Tibial nerve (tissue), 4 donors: Measurements from ENCODE around the gene PHOX2A. TPM values are rescaled to one million over a fixed set of nuclear protein-coding genes. Genes with fewer than 3 reads are reported as not detected.

ENCODE experiments used
- DNase-seq, 2 donors: peaks; one replicate each; pipeline ENCODE4 v3.0.0-alpha.2; 2019; ENCODE audit warnings: low spot score in 2 of 2
- H3K27ac ChIP-seq, 4 donors: fragments of 200-600 bp; sonication (generic) in 3 of 4; one replicate each; pipeline ENCODE4 v1.5.1; 2017 to 2019; ENCODE audit warnings: mild to moderate bottlenecking in 1 of 4
- H3K27me3 ChIP-seq, 2 donors: fragments of 200-600 bp; sonication (generic) in 1 of 2; one replicate each; pipeline versions ENCODE4 v1.5.1 to v1.6.0; 2017 to 2019
- H3K36me3 ChIP-seq, 3 donors: fragments of 200-600 bp; sonication (generic); one replicate each; pipeline ENCODE4 v1.5.1; 2018 to 2019
- H3K4me1 ChIP-seq, 4 donors: fragments of 200-600 bp; sonication (generic) in 3 of 4; one replicate each; pipeline ENCODE4 v1.5.1; 2017 to 2019
- H3K4me3 ChIP-seq, 4 donors: fragments of 200-600 bp; sonication (generic) in 3 of 4; one replicate each; pipeline ENCODE4 v1.5.1; 2017 to 2019; ENCODE audit warnings: mild to moderate bottlenecking in 1 of 4, moderate library complexity in 1 of 4
- H3K9me3 ChIP-seq, 4 donors: fragments of 200-600 bp; sonication (generic) in 3 of 4; one replicate each; pipeline ENCODE4 v1.5.1; 2017 to 2019
- EP300 ChIP-seq, 2 donors: sonication (generic); formaldehyde crosslinking; IDR thresholded peaks; one replicate each; pipeline ENCODE4 v1.6.1; 2017; ENCODE audit warnings: antibody characterized with exemption in 2 of 2, mild to moderate bottlenecking in 1 of 2
- POLR2A ChIP-seq, 2 donors: fragments of 450-650 bp; IDR thresholded peaks; one replicate each; pipeline ENCODE4 v1.6.1; 2017; ENCODE audit warnings: antibody characterized with exemption in 2 of 2, mild to moderate bottlenecking in 2 of 2, moderate library complexity in 2 of 2
- WGBS, 2 donors: methylation state at CpG; one replicate each; pipeline ENCODE4 v1.1.5; 2018; 5-methylcytosine and 5-hydroxymethylcytosine counted together
- total RNA-seq, 4 donors: library from RNA; depleted of rRNA; stranded (reverse); fragments of >200 nt; gene quantifications; one replicate each; pipeline ENCODE4 v1.1.0, GENCODE V29; 2016
- TF ChIP-seq, protein P1 (sequence below), 5 experiments: fragments of 200-600 bp in 3 of 5; fragments of 450-650 bp in 2 of 5; sonication (generic) in 3 of 5; IDR thresholded peaks; one replicate each; pipeline ENCODE4 v1.5.1; 2016 to 2019; ENCODE audit warnings: antibody characterized with exemption in 5 of 5, mild to moderate bottlenecking in 3 of 5, moderate library complexity in 2 of 5

Gene PHOX2A
- total RNA-seq, 4 donors from 2014 or later = not detected

DNA sequence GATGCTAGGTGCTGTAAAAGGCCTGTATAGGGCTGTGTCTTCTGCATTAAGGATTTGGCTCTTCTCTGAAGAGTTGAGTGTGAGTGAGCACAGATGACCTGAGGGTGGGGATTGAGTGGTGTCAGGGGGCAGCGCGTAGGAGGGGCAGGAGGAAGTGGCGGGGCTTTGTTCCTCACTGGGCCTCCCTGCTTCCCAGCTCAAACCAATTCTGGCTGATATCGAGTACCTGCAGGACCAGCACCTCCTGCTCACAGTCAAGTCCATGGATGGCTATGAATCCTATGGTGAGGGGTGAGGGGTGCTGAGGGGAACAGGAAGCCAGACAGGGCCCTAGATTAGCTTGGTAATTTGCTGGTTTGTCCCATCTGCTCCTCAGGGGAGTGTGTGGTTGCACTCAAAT is 9.1 kb downstream of the PHOX2A start:
- Histone ChIP-seq H3K27me3 (no peaks in the 10 kb centered on the region), H3K9me3 (no peaks in the 10 kb centered on the region), H3K27ac (no peak overlapping the region), H3K4me1 (peaks cover 0 to 43% (median 13%) of the 10 kb centered on the region in 4 donors), H3K36me3 (peaks cover 0 to 82% (median 43%) of the 10 kb centered on the region in 3 donors), H3K4me3 (no peak overlapping the region)
- no peak for DNase-seq
- TF ChIP-seq, protein P1, sequence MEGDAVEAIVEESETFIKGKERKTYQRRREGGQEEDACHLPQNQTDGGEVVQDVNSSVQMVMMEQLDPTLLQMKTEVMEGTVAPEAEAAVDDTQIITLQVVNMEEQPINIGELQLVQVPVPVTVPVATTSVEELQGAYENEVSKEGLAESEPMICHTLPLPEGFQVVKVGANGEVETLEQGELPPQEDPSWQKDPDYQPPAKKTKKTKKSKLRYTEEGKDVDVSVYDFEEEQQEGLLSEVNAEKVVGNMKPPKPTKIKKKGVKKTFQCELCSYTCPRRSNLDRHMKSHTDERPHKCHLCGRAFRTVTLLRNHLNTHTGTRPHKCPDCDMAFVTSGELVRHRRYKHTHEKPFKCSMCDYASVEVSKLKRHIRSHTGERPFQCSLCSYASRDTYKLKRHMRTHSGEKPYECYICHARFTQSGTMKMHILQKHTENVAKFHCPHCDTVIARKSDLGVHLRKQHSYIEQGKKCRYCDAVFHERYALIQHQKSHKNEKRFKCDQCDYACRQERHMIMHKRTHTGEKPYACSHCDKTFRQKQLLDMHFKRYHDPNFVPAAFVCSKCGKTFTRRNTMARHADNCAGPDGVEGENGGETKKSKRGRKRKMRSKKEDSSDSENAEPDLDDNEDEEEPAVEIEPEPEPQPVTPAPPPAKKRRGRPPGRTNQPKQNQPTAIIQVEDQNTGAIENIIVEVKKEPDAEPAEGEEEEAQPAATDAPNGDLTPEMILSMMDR (IDR thresholded peaks at IDR 0.05) = no peak
- TF ChIP-seq POLR2A (IDR thresholded peaks at IDR 0.05) (no peak), EP300 (IDR thresholded peaks at IDR 0.05) (no peak)
- WGBS, 2 donors = 66 to 81% methylated on average over 4 of the region's 4 CpGs

DNA sequence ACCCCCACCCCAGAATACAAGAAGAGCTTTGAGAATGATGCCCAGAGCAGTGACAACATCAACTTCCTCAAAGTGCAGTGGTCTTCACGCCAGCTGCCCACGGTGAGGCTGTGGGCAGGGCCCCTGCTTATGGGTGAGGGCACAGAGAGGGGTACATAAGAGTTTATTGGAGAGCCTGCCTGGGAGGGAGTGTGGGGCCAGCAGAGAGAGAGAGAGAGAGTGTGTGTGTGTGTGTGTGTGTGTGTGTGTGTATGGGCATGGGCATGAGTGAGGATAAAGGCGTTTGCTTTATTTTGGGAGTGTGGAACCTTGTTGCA is 9.5 kb downstream of the PHOX2A start:
- H3K4me3 ChIP-seq = no peak overlapping the region
- no peaks in the 10 kb centered on the region for H3K9me3 ChIP-seq
- TF ChIP-seq EP300 (IDR thresholded peaks at IDR 0.05) (no peak), POLR2A (IDR thresholded peaks at IDR 0.05) (no peak)
- TF ChIP-seq, protein P1 (IDR thresholded peaks at IDR 0.05) = no peak
- H3K4me1 ChIP-seq = peaks cover 0 to 38% (median 11%) of the 10 kb centered on the region in 4 donors
- H3K36me3 ChIP-seq = peaks cover 0 to 86% (median 46%) of the 10 kb centered on the region in 3 donors
- H3K27me3 ChIP-seq = no peaks in the 10 kb centered on the region
- 60 to 77% methylated on average over 3 of the region's 3 CpGs for WGBS, 2 donors
- no peak overlapping the region for H3K27ac ChIP-seq
- DNase-seq = no peak

DNA sequence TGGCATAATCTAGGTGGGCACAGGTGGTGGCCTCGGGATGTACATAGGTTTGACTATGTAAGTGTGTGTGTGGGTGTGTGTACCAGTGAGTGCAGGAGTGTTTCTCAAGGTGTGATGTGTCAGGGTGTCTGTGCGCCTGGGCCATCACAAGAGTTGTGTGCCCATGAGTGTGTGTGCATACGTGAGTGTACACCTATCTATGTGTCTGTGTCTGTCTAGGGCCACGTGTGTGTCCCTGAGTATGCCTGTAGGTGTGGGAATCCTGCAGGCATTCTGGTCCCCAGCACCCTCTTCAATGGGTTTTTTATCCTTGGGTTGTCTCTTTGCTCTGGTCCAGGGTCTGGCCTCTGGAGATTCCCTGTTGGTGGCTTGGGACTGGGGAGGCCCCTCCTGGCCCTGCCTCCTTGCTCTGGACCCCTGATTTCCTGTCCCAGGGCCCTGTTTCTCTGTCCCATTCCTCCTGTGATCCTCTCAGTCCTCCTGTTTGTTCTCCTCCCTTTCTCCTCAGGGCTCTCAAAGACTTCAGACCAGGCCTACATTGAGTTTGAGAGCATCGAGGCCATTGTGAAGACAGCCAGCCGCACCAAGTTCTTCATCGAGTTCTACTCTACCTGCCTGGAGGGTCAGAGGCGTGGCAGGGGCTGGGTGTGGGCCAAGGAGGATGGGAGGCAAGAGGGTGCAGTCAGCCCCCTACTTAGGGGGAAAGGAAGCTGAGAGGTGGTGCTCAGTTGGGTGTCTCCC is 10.0 kb downstream of the PHOX2A start:
- Histone ChIP-seq H3K36me3 (peaks cover 0 to 91% (median 46%) of the 10 kb centered on the region in 3 donors), H3K4me3 (no peak overlapping the region), H3K27me3 (no peaks in the 10 kb centered on the region), H3K27ac (no peak overlapping the region), H3K4me1 (peaks cover 0 to 33% (median 6%) of the 10 kb centered on the region in 4 donors), H3K9me3 (no peaks in the 10 kb centered on the region)
- no peak for DNase-seq
- WGBS, 2 donors = 89 to 94% methylated on average over 8 of the region's 8 CpGs
- TF ChIP-seq POLR2A (IDR thresholded peaks at IDR 0.05) = no peak
- TF ChIP-seq, protein P1 (IDR thresholded peaks at IDR 0.05) = no peak

DNA sequence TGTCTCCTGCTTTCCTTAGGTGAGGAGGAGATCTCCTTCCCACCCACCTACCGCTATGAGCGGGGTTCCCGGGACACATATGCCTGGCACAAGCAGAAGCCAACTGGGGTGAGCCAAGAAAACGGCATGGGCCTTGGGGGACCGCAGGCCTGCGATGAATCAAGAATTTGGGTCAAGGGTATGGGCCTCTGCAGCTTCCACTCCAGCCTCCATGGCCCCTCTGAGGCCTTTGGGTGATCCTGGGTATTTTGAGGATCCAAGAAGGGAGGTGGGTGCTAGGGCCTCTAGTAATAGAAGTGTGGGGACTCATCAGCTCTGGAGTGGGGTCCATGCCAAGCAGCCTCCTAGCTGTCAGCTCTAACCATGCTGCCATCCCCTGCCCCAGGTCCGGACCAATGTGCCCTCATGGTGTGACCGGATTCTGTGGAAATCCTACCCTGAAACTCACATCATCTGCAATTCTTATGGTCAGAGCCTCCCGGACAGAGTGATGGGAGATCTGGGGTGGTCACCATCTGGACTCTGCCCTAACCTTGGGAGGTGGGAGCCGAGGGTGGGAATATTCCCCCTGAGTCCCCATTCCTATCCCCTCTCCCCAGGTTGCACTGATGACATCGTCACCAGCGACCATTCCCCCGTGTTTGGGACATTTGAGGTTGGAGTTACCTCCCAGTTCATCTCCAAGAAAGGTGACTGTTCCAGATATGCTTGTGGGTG is 10.8 kb downstream of the PHOX2A start:
- no peaks in the 10 kb centered on the region for H3K9me3 ChIP-seq
- DNase-seq = no peak
- H3K27me3 ChIP-seq = no peaks in the 10 kb centered on the region
- peaks cover 0 to 99% (median 46%) of the 10 kb centered on the region in 3 donors for H3K36me3 ChIP-seq
- TF ChIP-seq POLR2A (IDR thresholded peaks at IDR 0.05) (no peak), EP300 (IDR thresholded peaks at IDR 0.05) (no peak)
- TF ChIP-seq, protein P1 (IDR thresholded peaks at IDR 0.05) = no peak
- H3K4me3 ChIP-seq = no peak overlapping the region
- WGBS, 2 donors = 89 to 94% methylated on average over 11 to 13 of the region's 13 CpGs
- peaks cover 0 to 31% (median 3%) of the 10 kb centered on the region in 4 donors for H3K4me1 ChIP-seq
- no peak overlapping the region for H3K27ac ChIP-seq
